NCI-H82 treated with DMSO at 0.1 percent for 48 hours (cell line): Measurements from ENCODE around the gene ATG7.
"Not testable (repeated sequence)": the region's sequence is repeated elsewhere in the genome, so short reads cannot be mapped to it uniquely, and the experiment has no call there.

Experiments
- DNase-seq: peaks from one replicate; lab custom pipeline; 2025; ENCODE audit not compliant: unreplicated experiment; lab: John Stamatoyannopoulos, UW

ATG7 gene

DNA sequence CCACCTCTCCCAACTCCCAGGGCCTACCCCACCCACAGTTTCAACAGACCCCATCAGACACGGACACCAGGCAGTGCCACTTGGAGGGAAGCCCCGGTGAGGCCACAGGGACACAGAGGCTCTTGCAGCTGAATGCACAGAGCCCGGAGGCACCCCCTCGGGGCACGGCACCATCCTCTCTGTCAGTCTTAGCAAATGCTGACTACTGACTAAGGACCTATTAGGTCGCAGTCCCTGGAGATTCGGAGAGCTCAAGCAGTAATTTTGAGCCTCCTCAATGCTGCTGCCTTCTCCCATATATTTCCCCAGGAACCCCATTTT is 291.6 kb downstream of the ATG7 start:
- no peak for DNase-seq

DNA sequence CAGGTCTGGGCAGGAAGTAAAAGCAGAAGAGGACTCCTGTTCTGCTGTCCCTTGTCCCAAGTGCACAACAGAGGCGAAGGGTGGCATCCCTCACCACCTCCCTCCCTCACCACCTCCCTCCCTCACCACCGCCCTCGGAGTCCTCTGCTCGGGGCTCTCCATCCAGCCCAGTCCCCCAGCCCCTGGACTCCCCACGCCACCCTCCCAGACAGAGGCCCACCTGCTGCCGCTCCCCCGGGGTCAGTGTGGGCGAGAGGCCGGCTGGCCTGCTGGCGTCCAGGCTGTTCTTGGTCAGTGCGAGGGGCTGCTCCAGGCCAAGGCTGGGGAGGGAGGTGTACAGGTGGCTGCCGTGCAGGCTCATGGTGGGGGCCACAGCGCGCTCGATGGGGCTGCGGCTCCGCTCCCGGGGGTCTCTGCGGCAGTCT is 292.4 kb downstream of the ATG7 start:
- DNase-seq, result no peak

DNA sequence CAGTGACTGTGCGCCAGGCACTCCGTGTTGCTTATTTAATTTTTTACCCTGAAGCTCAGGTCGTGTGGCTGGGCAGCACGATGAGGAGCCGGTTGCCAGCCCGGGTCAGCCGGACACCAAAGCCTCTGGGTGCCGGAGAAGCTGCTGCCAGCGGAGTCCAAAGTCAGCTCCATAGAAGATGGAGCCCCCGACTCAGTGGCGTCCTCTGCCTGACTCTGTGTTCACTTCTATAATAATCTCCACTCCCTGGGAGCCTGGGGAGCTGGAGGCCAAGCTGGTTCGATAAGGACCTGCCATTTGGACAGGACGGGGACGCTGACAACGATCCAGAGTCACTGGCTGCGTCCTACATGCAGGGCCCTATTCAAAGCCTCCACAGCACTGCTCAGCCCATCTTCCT is 292.9 kb downstream of the ATG7 start:
- DNase-seq, result no peak

DNA sequence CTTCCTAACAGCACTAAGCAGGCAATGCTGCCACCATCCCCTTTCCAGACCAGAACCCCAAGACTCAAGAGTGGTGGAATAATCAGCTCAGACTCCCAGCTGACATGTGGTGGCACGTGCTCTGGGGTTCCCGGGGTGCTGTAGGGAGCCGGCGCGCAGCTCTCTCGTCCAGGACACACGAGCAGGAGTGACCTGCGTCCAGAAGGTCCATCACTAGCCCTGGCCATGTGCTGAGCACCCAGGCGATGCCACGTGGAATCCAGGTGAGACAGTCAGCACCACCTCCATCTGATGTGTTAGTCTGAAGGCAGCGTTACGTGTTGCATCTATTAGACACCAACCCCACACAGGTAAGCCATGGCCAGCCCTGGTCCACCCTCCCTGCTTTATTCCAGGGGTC is 293.3 kb downstream of the ATG7 start:
- DNase-seq, result no peak

DNA sequence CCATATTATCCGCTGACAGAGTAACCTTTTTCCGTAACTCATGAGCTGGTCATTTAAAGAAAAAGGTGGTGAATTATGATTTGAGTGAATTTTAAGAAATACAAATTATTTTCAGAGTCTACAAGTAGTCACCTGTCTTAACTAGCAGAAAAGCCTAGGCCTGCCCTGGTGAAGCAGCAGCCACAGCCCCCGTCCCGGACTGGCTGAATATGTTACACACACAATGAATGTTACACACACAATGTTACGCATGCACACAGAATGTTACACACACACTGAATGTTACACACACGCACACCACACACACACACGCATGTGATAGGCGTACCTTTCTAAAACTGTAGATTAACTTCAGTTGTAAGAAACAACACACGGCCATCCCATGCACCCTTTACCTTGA is 293.7 kb downstream of the ATG7 start:
- no peak for DNase-seq

DNA sequence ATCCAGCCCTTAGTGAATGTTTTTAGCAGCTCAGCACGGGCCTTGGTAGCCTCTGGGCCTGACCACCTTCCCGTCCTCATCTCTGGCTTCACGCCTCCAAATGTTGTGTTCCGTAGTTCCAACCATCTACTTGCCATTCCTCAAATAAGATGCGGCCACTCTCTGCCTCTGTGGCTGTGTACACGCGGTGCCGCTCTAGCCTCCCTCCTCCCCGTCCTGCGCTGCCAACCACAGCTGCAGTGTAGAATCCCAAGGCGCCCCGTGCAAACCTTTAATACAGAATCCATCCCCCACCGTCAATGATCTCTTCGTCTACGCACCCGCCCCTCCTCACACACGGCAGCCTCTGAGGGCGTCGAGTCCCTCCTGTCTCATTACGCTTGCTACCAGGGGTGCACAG is 294.3 kb downstream of the ATG7 start:
- no peak for DNase-seq

DNA sequence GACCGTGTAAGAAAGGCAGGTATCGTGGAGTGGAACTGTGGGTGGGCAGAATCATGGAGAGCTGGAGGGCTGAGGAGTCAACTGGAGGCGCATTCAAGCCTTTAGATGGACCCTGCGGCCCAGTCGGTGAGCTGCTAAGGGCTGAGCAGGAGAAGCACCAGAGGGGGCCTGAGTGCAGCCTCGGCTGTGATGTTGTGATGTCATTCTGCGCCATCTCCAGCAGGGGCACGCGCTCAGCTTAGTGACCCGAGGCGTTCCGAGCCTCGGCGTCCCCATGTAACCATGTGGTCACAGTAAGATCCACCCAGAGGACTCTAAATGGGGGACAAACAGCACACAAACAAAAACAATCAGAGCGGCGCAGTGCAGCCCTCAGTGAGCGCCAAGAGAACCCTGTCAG is 294.7 kb downstream of the ATG7 start:
- no peak for DNase-seq

DNA sequence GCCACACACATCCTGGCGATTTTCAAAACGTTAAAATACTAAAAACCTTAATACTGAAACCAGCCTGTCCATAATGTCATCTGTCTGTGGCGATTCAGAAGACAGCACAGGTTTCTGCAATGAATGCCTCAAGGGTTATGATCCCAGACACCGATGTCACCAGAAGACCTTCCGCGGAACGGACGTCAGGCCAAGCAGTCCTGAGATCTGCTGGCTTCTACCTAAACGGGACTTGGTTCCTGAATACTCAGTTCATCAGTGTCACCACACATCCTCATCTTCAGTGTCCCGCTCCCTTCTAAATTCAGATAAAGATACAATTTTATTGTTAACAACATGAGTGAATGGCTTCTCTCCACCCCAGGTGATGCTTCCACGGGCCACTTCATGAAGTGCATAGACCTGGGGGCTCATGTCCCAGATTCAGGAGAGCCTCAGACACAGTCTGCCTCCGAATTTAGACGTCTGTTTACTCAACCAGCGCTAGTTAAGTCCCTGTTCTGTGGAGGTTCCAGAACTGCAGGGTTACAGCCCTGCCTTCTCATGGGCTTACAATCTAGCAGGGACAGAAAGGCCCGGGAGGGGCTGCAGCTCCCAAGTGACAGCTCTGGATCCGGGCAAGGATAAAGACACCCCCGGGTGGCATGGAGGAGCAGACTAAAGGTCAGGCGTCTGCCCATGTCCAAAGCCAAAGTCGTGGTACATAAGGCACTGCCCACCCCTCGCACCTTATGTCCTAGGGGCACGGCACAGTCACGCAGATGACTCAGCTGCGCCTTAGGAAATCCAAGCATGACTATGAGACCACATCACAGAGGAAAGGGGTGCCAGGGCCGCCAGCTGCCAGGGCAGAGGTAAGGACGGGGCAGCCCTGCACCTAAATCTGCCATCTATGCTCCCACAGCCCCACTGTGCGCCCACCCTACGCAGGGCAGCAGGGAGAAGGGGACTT is 295.6 kb downstream of the ATG7 start:
- DNase-seq, result no peak

DNA sequence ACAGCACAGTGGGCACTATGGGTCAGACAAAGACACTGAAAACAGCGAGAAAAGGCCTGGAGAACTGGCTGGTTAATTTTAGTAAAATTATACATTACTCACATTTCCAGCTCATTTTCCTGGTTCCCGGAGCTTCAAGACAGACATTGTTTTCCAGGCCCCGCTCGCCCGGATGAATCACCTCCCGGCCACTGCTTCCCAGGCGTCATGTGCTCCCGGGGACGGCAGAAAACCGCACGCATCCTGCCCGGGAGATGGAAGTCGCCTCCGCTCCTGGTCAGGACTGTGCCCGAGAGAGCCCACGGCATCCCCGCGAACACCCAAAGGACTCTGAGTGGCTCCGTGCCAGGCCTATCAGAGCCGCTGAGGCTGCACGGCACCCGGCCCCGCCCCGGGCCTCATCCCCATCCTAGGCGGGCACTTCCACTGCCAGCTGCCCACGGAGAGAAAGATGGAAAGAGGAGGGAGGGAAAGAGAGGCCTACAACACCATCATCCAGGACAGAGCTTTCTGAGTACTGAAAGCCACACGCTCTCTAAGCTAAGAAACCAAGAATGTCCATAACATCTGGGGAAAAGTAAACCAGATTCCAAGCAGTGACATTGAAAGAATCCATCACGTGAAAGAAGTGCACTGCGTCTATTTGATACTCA is 296.4 kb downstream of the ATG7 start:
- no peak for DNase-seq

DNA sequence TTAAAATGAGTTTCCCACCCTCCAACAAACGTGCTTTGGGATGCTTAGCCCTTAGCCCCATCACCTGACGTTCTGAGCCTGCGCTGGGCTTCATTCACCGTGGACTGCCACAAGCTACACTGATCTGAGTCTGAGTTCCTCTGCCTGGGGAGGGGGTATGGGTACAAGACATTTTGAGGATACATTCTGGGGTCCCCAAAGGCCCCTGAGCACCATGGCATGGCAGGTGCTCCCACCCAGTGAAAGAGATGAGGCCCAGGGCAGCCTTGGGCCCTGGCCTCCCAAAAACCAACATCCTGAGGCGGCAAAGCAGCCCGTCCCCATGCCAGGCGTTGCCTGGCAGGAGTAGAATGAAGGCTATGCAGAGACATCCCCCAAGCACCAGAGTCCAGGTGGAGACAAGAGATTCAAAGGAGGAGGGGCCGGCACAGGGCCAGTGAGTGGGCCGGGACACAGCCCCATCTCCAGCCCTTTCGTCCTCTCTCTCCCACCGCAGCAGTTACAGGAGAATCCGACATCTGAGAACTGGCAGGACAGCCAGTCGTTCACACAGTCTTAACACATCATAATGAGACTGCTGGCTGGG is 297.1 kb downstream of the ATG7 start:
- no peak for DNase-seq

DNA sequence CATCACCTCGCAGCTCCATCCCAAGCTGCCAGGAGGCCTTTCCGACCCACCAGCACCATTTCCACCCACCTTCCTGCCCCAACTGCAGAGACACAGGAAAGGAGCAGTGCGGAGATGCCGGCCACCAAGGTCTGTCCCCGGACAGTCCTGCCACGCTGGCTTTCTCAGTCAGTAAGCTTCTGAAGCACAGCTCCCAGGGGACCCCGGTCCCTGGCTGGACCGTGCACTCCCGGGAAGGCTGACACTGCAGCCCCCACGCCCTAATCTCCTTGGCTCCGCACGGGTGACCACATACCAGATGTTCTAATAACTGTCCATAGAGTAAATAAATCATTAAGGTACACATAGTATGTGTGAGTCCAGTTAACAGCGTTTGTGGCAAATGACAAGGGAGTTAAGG is 298.1 kb downstream of the ATG7 start:
- peak; percentile 15 for DNase-seq

DNA sequence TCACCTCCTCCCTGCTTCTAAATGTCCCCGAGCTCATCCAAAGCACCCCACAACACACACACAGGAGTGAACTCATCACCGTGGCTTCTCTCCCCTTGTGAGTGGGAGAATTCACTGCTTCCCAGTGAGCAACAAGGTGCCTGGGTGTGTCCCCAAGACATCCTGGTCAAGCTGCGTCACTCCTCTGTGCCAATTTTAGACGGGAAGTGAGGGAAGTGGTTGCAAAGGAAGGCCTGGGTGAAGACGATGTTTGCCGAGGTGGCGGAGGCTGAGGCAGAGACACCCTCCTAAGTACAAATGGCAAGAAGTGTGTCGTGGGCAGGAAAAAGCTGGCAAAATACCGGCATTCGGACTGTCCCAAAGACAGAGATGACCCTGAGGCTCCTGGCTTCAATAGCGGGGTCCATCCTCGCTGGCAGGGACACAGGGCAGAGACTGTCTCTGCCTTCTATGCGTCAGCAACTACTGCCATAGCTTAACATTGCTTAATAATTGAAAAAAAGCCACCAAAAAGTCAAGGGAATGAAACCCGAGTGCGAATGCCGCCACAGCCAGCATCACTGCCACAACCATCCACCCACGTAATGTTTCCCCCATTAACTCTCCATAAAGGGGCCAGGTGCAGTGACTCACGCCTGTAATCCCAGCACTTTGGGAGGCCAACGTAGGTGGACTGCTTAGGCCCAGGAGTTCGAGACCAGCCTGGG is 298.7 kb downstream of the ATG7 start:
- DNase-seq, result no peak

DNA sequence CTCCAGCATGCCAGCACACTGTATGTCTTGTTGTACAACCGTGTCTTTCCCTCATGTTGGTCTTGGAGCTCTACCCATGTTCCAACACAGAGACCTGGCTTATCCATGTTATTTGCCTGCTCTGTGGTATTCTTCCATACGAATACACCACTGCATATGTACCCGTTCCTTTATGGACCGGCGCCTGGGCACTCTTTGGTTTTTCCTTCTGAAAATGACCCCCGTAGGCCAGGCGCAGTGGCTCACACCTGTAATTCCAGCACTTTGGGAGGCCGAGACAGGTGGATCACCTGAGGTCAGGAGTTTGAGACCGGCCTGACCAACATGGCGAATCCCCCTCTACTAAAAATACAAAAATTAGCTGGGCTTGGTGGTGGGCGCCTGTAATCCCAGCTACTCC is 300.5 kb downstream of the ATG7 start:
- DNase-seq, result not testable (repeated sequence)

DNA sequence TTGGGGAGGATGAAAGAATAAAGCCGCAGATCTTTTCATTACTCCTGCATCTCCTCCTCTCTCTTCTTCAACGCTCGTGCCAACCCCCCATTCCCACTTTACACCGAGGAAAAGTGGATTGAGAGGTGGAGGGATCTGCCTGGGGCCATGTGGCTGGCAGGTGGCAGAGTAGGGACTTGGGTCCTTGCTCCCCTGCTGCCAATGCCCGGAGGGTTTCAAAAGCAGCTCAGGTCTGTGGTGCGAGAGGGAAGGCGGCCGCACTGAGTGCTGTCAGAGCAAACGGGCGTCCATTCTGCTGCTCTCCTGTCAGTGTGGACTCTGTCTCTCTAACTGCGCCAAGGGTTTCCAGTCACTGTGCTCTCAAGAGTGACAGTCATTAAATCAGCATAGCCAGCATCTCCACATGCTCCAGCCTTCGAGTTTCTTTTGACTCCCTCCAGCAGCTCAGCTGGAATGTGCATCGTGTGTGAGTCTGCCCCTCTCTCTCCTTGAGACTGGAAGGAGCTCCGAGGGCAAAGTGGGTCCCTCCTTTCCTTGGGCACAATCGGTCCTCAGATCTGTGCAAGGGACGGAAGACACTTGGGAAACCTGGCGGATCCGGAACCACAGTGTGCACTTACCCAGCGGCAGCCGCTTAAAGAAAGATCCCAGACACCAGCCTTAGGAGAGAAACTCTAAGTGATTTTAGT is 302.9 kb downstream of the ATG7 start:
- no peak for DNase-seq

DNA sequence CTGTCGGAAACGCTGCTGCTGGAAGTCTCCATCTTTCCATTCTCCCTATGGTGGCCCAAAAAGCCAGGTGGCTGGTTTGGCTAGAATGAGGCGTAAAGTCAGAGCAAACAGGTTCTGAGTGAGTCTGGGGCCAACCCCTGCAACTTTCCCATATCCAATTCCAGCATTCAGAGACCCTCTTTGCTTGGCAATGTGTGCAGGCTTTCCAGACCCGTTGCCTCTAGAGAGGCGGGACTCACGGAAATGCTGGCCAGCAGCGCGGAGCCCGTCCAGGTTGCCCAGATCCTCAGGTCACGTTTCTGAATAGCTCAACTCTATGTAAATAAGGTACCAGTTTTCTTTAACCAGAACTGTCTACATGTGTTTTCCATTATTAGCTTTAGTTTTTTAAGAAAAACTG is 303.5 kb downstream of the ATG7 start:
- DNase-seq, result no peak

DNA sequence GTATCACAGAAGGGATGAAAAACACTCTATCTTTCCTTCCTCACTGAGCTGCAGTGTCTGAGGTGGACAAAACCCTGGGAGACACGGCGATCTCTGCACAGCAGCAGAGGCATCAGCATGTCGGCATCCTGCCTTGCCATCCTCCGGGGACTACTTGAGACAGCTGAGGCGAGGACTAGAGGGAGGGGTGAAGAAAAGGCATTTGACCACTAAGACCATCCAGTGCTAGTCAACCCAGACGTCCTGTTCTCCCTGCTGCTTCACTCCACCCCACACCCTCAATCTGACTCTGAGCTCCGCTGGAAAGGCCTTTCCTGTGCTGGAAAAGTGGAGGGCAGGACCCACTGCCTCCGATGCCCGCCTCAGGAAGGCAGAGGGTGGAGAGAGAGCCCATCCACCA is 304.3 kb downstream of the ATG7 start:
- DNase-seq, result no peak

DNA sequence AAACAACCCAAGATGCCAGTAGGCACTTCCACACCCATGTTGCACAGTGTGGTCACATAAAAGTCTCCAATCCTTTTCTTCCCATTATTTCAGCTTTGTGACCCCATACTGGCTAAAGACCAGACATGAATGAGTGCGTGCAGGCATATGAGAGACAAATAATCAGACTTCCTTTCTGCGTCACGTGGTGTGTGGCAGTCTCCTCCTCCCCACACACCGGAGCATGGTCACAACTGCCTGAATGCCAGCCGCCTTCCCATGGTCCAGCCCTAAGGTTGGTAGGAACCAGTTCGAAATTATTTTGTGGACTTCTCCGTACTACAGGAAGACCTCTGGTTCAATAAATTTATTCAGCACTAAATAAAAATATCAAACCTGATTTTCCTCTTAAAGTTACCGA is 306.0 kb downstream of the ATG7 start:
- DNase-seq, result no peak

DNA sequence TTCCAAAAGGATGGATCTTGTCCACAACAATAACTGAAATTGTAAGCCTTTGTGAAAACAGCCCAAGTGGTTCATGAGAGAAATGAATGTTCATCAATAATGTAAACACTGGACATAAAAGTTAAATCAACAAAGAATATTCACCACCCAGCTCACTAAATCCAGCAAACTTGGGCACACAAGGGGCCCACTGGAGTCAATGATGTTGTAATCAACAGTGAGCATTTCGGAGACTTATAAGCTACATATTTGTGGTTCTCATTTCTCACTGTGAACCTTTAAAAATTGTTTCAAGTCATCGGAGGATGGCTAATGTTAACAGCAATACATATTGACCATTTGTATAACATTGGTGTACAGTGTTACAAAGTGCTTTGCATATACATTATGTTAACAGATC is 308.4 kb downstream of the ATG7 start:
- DNase-seq, result no peak

DNA sequence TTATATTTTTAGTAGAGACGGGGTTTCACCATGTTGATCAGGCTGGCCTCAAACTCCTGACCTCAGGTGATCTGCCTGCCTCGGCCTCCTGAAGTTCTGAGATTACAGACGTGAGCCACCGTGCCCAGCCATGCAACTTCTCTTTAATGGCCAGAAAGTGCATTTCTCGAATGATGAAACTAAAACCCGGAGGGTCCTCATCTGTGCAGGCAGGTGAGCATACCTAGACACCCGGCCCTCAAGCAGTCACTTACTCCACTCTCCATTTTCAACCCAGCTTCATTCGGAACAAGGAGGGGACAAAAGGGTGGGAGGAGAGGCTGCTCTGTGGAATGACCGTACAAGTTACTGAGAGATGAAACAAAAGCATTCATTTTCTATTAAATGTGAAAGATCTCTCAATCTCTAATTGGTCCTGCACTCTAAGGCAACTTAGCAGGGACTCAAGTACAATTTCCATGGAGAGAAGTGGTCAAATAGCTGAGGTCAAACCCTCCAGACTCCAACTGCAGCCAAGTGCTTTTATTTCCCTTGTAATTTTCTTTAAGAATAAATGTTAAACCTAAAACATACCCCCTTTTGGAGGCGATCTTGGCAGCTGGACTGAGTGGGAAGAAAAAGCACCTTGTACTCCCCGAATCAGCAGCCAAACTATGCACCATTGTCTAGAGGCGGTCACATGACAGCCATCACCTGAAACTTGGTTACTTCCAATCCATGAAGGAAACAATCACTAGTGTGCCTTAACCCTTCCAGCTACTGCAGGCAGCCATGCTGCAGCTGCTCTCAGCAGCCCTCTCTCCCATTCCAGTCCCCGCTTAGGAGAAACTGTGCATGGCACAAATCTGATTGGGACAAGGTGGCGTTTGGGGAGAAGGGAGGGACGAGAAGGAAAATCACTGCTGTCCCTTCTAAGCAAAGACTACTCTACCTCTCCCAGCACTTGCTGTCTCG is 309.3 kb downstream of the ATG7 start:
- DNase-seq, result no peak
